Activated CD8-positive, alpha-beta memory T cell treated with anti-CD3 and anti-CD28 coated beads, Interleukin-2, amount 50 U/mL, for 48 hours (primary cell): ENCODE results near the gene NATD1.
"Not testable (repeated sequence)": the region's sequence is repeated elsewhere in the genome, so short reads cannot be mapped to it uniquely, and the experiment has no call there.

ENCODE experiments used
- DNase-seq: peaks from one replicate; pipeline ENCODE4 v3.0.0-alpha.2; 2020

The NATD1 gene

GRCh38 chr17:21214015-21214776, 39.0 kb downstream of the NATD1 start, which contains the start of gene TMEM11:
Gene TMEM11 (minus strand): TSS chr17:21214161. CDS start chr17:21214152, 9 bp downstream.
- DNase-seq: peak; percentile 98

GRCh38 chr17:21213638-21214014, 39.6 kb downstream of the NATD1 start:
- no peak for DNase-seq

- no peak for DNase-seq
These were observed 40.2 kb downstream of the NATD1 start for GRCh38 chr17:21212826-21213637.

- DNase-seq: no peak
These were observed 41.3 kb downstream of the NATD1 start for GRCh38 chr17:21211825-21212479.

- no peak for DNase-seq
These were observed 42.7 kb downstream of the NATD1 start for GRCh38 chr17:21210411-21211076.

- DNase-seq: no peak
These were observed 43.6 kb downstream of the NATD1 start for GRCh38 chr17:21209511-21210175.

- no peak for DNase-seq
These were observed 44.9 kb downstream of the NATD1 start for GRCh38 chr17:21208352-21208751.

- DNase-seq: no peak
These were observed 48.3 kb downstream of the NATD1 start for GRCh38 chr17:21204935-21205334.

- no peak for DNase-seq
These were observed 50.7 kb downstream of the NATD1 start for GRCh38 chr17:21202512-21202911.

GRCh38 chr17:21201874-21202273, 51.3 kb downstream of the NATD1 start:
- DNase-seq: no peak

GRCh38 chr17:21201298-21201595, 52.0 kb downstream of the NATD1 start:
- no peak for DNase-seq

GRCh38 chr17:21200590-21201297, 52.5 kb downstream of the NATD1 start:
- DNase-seq: no peak

- no peak for DNase-seq
These were observed 53.4 kb downstream of the NATD1 start for GRCh38 chr17:21199856-21200255.

GRCh38 chr17:21199311-21199710, 53.9 kb downstream of the NATD1 start:
- DNase-seq: no peak

GRCh38 chr17:21198411-21198810, 54.8 kb downstream of the NATD1 start:
- DNase-seq: no peak

GRCh38 chr17:21196126-21196525, 57.1 kb downstream of the NATD1 start:
- DNase-seq: no peak

GRCh38 chr17:21194703-21195102, 58.5 kb downstream of the NATD1 start:
- DNase-seq: no peak

GRCh38 chr17:21194226-21194625, 59.0 kb downstream of the NATD1 start:
- no peak for DNase-seq

- no peak for DNase-seq
These were observed 60.2 kb downstream of the NATD1 start for GRCh38 chr17:21193031-21193430.

- DNase-seq: not testable (repeated sequence)
These were observed 60.8 kb downstream of the NATD1 start for GRCh38 chr17:21192414-21192813.

GRCh38 chr17:21191698-21192097, 61.5 kb downstream of the NATD1 start:
- no peak for DNase-seq

- DNase-seq: no peak
These were observed 63.1 kb downstream of the NATD1 start for GRCh38 chr17:21190078-21190477.
